ENCODE measurements around the gene GGT7. TPM values are rescaled to one million over a fixed set of nuclear protein-coding genes. Genes with fewer than 3 reads are reported as not detected.

Gene GGT7
- total RNA-seq, 2 experiments from 2014 or later, result 1.8 to 2.7 TPM

GRCh38 chr20:34884260-34884659 is 11.6 kb upstream of the GGT7 start:
- CTCF ChIA-PET (ENCODE audit: unreplicated experiment), result no interaction called here
- TF ChIP-seq CTCF (conservative IDR thresholded peaks at IDR 0.05; ENCODE audit: low read length) (no peak), EZH2phosphoT487 (IDR thresholded peaks at IDR 0.05; ENCODE audit: borderline replicate concordance, low read depth, low read length) (no peak)
- no peak overlapping the region for H3K27ac ChIP-seq (ENCODE audit: low read depth, low read length, poor library complexity, severe bottlenecking)
- no peak overlapping the region for H3K4me3 ChIP-seq (ENCODE audit: low read depth, low read length, poor library complexity, severe bottlenecking)
- H2AFZ ChIP-seq (ENCODE audit: low read length), result no peak overlapping the region
- H3K79me2 ChIP-seq (ENCODE audit: insufficient read depth, low read depth, low read length), result no peaks in the 10 kb centered on the region
- no peaks in the 10 kb centered on the region for H3K9me2 ChIP-seq (ENCODE audit: insufficient read depth, low read length)
- DNase-seq (ENCODE audit: low spot score), result no peak
- no TSS peak for BruUV-seq (replicated peaks)
- H3K36me3 ChIP-seq (ENCODE audit: insufficient read depth, low read length), result no peaks in the 10 kb centered on the region; the same call in 1 of the 2 replicates
- peaks cover 28% of the 10 kb centered on the region for H3K4me1 ChIP-seq (ENCODE audit: insufficient read depth, low read length, poor library complexity, severe bottlenecking)
- no peaks in the 10 kb centered on the region for H4K20me1 ChIP-seq (ENCODE audit: insufficient read depth, low read length)
- intact Hi-C loops (cut with micrococcal nuclease; ENCODE audit: unreplicated experiment), result no loop called here
- H3K4me2 ChIP-seq (ENCODE audit: low read length), result no peak overlapping the region
- H3K9me3 ChIP-seq (ENCODE audit: low read length), result no peaks in the 10 kb centered on the region
- POLR2A ChIA-PET, result interaction anchor here (1.0 to 1.6 kb wide), 2 partner anchors 8 to 71 kb away, joined by 3 read pairs; partner anchors contain the start of genes ACSS2, GSS and MYH7B

GRCh38 chr20:34883809-34884208 is 11.2 kb upstream of the GGT7 start:
- no peaks in the 10 kb centered on the region for H3K9me2 ChIP-seq (ENCODE audit: insufficient read depth, low read length)
- no peaks in the 10 kb centered on the region for H3K79me2 ChIP-seq (ENCODE audit: insufficient read depth, low read depth, low read length)
- H3K27ac ChIP-seq (ENCODE audit: low read depth, low read length, poor library complexity, severe bottlenecking), result no peak overlapping the region
- H3K4me3 ChIP-seq (ENCODE audit: low read depth, low read length, poor library complexity, severe bottlenecking), result no peak overlapping the region
- ChIA-PET CTCF (ENCODE audit: unreplicated experiment) (interaction anchor here (0.7 kb wide), 1 partner anchor 68 kb away, joined by 4 read pairs; no protein-coding TSS in a partner anchor), POLR2A (interaction anchor here (1.6 kb wide), 1 partner anchor 72 kb away, joined by 3 read pairs; the partner anchor contains the start of genes GSS and MYH7B)
- no peak for TF ChIP-seq CTCF (conservative IDR thresholded peaks at IDR 0.05; ENCODE audit: low read length)
- TF ChIP-seq EZH2phosphoT487 (IDR thresholded peaks at IDR 0.05; ENCODE audit: borderline replicate concordance, low read depth, low read length), result no peak
- no peak for DNase-seq (ENCODE audit: low spot score)
- H4K20me1 ChIP-seq (ENCODE audit: insufficient read depth, low read length), result no peaks in the 10 kb centered on the region
- no peaks in the 10 kb centered on the region; the same call in 1 of the 2 replicates for H3K36me3 ChIP-seq (ENCODE audit: insufficient read depth, low read length)
- H3K9me3 ChIP-seq (ENCODE audit: low read length), result no peaks in the 10 kb centered on the region
- intact Hi-C loops (cut with micrococcal nuclease; ENCODE audit: unreplicated experiment), result no loop called here
- H2AFZ ChIP-seq (ENCODE audit: low read length), result no peak overlapping the region
- BruUV-seq (replicated peaks), result no TSS peak
- peaks cover 28% of the 10 kb centered on the region for H3K4me1 ChIP-seq (ENCODE audit: insufficient read depth, low read length, poor library complexity, severe bottlenecking)
- no peak overlapping the region for H3K4me2 ChIP-seq (ENCODE audit: low read length)

- Histone ChIP-seq H3K36me3 (ENCODE audit: insufficient read depth, low read length) (no peaks in the 10 kb centered on the region; the same call in 1 of the 2 replicates), H3K4me1 (ENCODE audit: insufficient read depth, low read length, poor library complexity, severe bottlenecking) (peaks cover 22% of the 10 kb centered on the region), H2AFZ (ENCODE audit: low read length) (no peak overlapping the region), H3K4me3 (ENCODE audit: low read depth, low read length, poor library complexity, severe bottlenecking) (no peak overlapping the region), H3K79me2 (ENCODE audit: insufficient read depth, low read depth, low read length) (no peaks in the 10 kb centered on the region), H3K9me2 (ENCODE audit: insufficient read depth, low read length) (no peaks in the 10 kb centered on the region), H4K20me1 (ENCODE audit: insufficient read depth, low read length) (no peaks in the 10 kb centered on the region), H3K4me2 (ENCODE audit: low read length) (no peak overlapping the region), H3K27ac (ENCODE audit: low read depth, low read length, poor library complexity, severe bottlenecking) (no peak overlapping the region), H3K9me3 (ENCODE audit: low read length) (no peaks in the 10 kb centered on the region)
- no peak for DNase-seq (ENCODE audit: low spot score)
- CTCF ChIA-PET (ENCODE audit: unreplicated experiment), result interaction anchor here (0.7 kb wide), 1 partner anchor 69 kb away, joined by 4 read pairs; no protein-coding TSS in a partner anchor
- POLR2A ChIA-PET, result interaction anchor here (0.5 to 0.9 kb wide), 3 partner anchors 20 to 24 kb away, joined by 3 to 4 read pairs (median 3); no protein-coding TSS in a partner anchor
- no peak for TF ChIP-seq CTCF (conservative IDR thresholded peaks at IDR 0.05; ENCODE audit: low read length)
- TF ChIP-seq EZH2phosphoT487 (IDR thresholded peaks at IDR 0.05; ENCODE audit: borderline replicate concordance, low read depth, low read length), result no peak
- intact Hi-C loops (cut with micrococcal nuclease; ENCODE audit: unreplicated experiment), result no loop called here
- BruUV-seq (replicated peaks), result no TSS peak
These were observed 10.5 kb upstream of the GGT7 start for GRCh38 chr20:34883087-34883688.
